Measurements from ENCODE around the gene LMCD1.

LMCD1 gene

DNA sequence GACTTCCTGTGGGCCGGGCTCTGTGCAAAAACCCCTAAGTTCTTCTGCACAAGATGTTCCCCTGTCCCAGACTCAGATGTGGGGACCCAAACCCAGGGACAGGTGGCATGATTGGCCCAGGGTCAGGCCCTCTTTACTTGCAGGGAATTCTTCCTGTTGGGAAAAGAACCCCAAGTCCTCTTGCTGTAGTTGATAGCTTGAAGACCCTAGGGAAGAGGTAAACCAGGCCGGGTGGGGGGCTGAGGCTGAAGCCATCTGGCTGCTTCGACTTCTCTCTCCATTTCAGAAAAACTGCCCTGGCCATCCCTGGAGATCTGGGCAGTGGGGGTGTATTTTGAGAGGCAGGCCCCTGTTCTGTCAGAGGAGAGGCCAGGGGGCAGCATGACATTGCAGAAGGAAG, 119.5 kb downstream of the LMCD1 start:
- Histone ChIP-seq H2AFZ (no peak overlapping the region), H3K36me3 (ENCODE audit: control insufficient read depth, insufficient read depth, low read length) (no peaks in the 10 kb centered on the region), H3K9ac (no peak overlapping the region), H3K27ac (no peak overlapping the region), H3K4me3 (ENCODE audit: low read depth, low read length) (no peak overlapping the region), H3K9me3 (ENCODE audit: control insufficient read depth, low read length) (no peaks in the 10 kb centered on the region), H3K4me2 (ENCODE audit: low read length) (no peak overlapping the region), H3K79me2 (no peaks in the 10 kb centered on the region), H3K4me1 (peaks cover 5% of the 10 kb centered on the region), H3K27me3 (ENCODE audit: control insufficient read depth, insufficient read depth, low read length) (no peaks in the 10 kb centered on the region)
- TF ChIP-seq, protein P1, sequence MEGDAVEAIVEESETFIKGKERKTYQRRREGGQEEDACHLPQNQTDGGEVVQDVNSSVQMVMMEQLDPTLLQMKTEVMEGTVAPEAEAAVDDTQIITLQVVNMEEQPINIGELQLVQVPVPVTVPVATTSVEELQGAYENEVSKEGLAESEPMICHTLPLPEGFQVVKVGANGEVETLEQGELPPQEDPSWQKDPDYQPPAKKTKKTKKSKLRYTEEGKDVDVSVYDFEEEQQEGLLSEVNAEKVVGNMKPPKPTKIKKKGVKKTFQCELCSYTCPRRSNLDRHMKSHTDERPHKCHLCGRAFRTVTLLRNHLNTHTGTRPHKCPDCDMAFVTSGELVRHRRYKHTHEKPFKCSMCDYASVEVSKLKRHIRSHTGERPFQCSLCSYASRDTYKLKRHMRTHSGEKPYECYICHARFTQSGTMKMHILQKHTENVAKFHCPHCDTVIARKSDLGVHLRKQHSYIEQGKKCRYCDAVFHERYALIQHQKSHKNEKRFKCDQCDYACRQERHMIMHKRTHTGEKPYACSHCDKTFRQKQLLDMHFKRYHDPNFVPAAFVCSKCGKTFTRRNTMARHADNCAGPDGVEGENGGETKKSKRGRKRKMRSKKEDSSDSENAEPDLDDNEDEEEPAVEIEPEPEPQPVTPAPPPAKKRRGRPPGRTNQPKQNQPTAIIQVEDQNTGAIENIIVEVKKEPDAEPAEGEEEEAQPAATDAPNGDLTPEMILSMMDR (IDR thresholded peaks at IDR 0.05) = no peak

DNA sequence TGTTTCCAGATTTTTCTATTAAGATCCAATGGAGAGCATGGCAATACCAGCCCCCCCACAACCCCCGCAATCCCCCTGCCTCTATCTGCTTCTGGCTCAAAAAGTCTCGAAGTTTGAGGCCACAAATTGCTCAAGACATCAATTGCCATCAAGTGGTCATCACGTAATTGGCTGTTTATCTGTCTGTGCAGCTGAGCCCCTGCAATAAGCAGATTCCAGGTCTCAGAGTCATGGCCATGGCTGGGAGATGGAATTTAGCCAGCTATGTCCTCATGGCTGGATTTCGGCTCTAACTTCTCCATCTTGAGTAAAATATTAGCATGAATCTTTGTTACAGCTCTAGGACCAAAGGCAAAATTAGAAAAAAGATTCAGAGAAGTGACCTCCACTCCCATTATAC, 120.2 kb downstream of the LMCD1 start:
- H3K4me3 ChIP-seq (ENCODE audit: low read depth, low read length) = no peak overlapping the region
- H2AFZ ChIP-seq = no peak overlapping the region
- H3K9ac ChIP-seq = no peak overlapping the region
- H3K27ac ChIP-seq = no peak overlapping the region
- H3K4me2 ChIP-seq (ENCODE audit: low read length) = no peak overlapping the region
- H3K27me3 ChIP-seq (ENCODE audit: control insufficient read depth, insufficient read depth, low read length) = no peaks in the 10 kb centered on the region
- H3K79me2 ChIP-seq = no peaks in the 10 kb centered on the region
- no peaks in the 10 kb centered on the region for H3K36me3 ChIP-seq (ENCODE audit: control insufficient read depth, insufficient read depth, low read length)
- no peaks in the 10 kb centered on the region for H3K9me3 ChIP-seq (ENCODE audit: control insufficient read depth, low read length)
- TF ChIP-seq, protein P1 (IDR thresholded peaks at IDR 0.05) = no peak
- H3K4me1 ChIP-seq = peaks cover 5% of the 10 kb centered on the region

DNA sequence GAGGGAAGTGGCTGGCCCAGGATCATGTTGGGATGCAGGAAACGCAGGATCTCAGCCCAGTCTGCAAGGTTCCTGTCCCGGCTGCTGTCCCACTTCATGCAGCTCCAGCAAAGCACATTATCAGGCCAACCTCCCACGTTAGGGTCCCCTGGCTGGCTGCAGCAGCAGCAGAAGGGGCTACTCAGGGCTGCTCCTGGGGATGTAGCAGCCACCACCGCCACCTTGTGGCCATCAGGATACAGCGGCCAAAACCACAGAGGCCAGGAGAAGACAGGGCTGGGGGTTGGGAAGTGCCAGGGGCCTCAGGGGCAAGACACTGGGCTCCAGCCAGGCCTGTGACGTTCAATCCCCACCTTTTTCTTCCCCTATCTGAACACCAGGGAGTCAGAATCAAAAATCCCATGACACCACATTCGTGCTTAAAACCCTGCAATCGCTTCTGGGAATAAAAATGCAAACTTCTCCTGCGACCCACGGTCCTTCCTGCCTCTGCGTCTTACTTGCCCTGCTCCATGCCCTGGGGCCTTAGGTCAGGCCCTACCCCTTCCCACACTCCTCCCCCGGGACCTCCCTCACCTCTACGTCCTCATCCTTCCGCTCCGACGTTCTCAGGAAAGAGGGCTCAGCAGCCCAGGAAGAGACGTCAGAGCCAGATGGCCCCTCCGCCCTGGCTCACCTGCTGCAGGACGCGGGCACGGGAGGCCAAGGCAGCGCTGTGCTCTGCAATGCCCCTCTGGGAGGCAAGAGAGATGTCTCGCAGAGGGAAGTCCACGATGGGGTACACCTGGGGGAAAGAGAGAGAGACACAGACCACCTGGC, 121.5 kb downstream of the LMCD1 start:
- no peaks in the 10 kb centered on the region for H3K79me2 ChIP-seq
- no peak overlapping the region for H3K4me2 ChIP-seq (ENCODE audit: low read length)
- peaks cover 5% of the 10 kb centered on the region for H3K4me1 ChIP-seq
- H3K9ac ChIP-seq = no peak overlapping the region
- no peak overlapping the region for H3K4me3 ChIP-seq (ENCODE audit: low read depth, low read length)
- H3K27ac ChIP-seq = no peak overlapping the region
- no peaks in the 10 kb centered on the region for H3K36me3 ChIP-seq (ENCODE audit: control insufficient read depth, insufficient read depth, low read length)
- TF ChIP-seq, protein P1 (IDR thresholded peaks at IDR 0.05) = peak; percentile 94
- no peaks in the 10 kb centered on the region for H3K27me3 ChIP-seq (ENCODE audit: control insufficient read depth, insufficient read depth, low read length)
- H3K9me3 ChIP-seq (ENCODE audit: control insufficient read depth, low read length) = no peaks in the 10 kb centered on the region
- peak overlapping the region; percentile 88 for H2AFZ ChIP-seq

DNA sequence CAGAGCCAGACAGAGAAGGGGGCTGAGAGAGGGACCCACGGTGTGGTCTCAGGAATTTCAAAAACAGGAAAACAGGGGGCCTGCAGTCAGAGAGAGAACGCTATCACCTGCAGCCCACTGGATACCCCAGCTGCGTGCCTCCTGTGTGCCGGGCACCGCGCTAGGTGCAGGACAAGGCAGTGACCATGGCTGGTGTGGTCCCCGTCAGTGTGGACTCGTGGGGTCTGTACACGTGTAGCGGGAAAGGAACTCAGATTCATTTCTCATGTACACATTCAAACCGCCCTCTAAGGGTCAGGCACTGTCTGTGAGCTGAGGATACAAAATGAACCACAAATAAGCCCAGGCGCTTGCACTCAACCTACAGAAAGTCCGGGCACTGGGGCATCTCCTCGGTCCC, 122.1 kb downstream of the LMCD1 start:
- peaks cover 5% of the 10 kb centered on the region for H3K4me1 ChIP-seq
- TF ChIP-seq, protein P1 (IDR thresholded peaks at IDR 0.05) = no peak
- H3K4me3 ChIP-seq (ENCODE audit: low read depth, low read length) = no peak overlapping the region
- H3K9ac ChIP-seq = no peak overlapping the region
- H3K4me2 ChIP-seq (ENCODE audit: low read length) = no peak overlapping the region
- peak overlapping the region; percentile 88 for H2AFZ ChIP-seq
- H3K36me3 ChIP-seq (ENCODE audit: control insufficient read depth, insufficient read depth, low read length) = no peaks in the 10 kb centered on the region
- H3K79me2 ChIP-seq = no peaks in the 10 kb centered on the region
- H3K27me3 ChIP-seq (ENCODE audit: control insufficient read depth, insufficient read depth, low read length) = no peaks in the 10 kb centered on the region
- no peak overlapping the region for H3K27ac ChIP-seq
- no peaks in the 10 kb centered on the region for H3K9me3 ChIP-seq (ENCODE audit: control insufficient read depth, low read length)
